Uterus (tissue), 2 donors: ENCODE results near the gene STAB1.

Experiments used
- CTCF ChIP-seq, 4 experiments: fragments of 200-600 bp in 2 of 4; fragments of 450-650 bp in 2 of 4; sonication (generic) in 2 of 4; IDR thresholded peaks; one replicate each; pipeline ENCODE4 v1.5.1; 2016 to 2019; ENCODE audit warnings: antibody characterized with exemption in 4 of 4, mild to moderate bottlenecking in 2 of 4, moderate library complexity in 1 of 4
- POLR2A ChIP-seq, 2 donors: fragments of 450-650 bp; IDR thresholded peaks; one replicate each; pipeline ENCODE4 v1.6.1; 2016; ENCODE audit warnings: antibody characterized with exemption in 2 of 2, mild to moderate bottlenecking in 1 of 2, moderate library complexity in 1 of 2

DNA sequence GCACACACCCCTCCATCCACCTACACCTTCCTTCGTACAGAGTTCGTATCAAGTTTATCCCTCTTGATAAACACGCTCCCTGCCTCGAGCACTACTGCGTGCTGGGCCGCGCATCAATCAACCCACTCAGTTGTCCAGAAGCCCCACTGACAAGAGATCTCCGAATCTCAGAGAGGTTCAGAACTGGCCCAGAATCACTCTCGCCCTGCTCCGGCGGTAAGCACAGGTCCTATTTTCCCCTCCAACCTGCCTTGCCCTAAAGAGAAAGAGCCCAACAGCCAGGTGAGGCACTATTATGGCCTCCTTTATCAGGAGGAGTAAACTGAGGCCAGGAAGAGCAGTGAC lies 40.2 kb upstream of the STAB1 start:
- TF ChIP-seq CTCF (IDR thresholded peaks at IDR 0.05) (no peak), POLR2A (IDR thresholded peaks at IDR 0.05) (no peak)
